GM18873 (cell line): ENCODE data around the gene ADGRB3.
"Not testable (repeated sequence)": the region's sequence is repeated elsewhere in the genome, so short reads cannot be mapped to it uniquely, and the experiment has no call there.

Experiments
- ATAC-seq: cut with Tn5 transposase; IDR thresholded peaks from one replicate; pipeline ENCODE4 v1.9.1; 2021; ENCODE audit warnings: mild to moderate bottlenecking, moderate library complexity, moderate number of reproducible peaks; ENCODE audit not compliant: unreplicated experiment, low FRiP score

ADGRB3 gene

DNA sequence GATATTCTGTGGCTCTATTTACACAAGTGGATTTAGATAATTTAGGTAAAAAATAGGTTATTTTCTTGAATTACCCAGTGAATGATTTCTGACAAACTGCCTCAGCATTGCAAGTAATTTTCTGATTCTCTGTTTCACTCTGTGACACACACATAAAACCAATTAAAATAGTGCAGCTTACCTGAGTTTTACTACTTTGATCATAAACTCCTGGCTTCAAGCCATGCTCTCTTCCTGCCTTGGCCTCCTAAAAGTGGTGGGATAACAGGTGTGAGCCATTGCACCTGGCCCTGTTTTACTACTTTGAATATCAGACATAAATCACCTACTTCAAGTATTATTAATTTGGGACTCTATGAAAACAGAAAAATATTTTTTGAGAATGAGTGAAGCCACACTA is 462.9 kb downstream of the ADGRB3 start:
- no peak for ATAC-seq

DNA sequence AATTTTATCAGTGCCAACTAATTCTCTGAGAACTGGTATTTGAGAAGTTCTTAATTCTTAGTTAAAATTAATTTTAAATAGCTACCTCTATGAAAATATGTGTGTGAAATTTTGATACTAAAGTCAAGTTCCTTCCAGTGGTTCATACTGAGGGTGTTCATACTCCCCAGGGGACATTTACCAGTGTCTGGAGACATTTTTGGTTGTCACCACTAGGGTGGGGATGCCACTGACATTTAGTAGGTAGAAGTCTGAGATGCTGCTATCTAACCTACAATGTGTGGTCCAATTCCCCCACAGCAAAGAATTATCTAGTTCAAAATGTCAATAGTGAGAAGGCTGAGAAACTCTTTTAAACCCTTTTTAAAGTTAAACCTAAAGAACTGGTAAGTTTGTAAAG is 463.8 kb downstream of the ADGRB3 start:
- no peak for ATAC-seq

DNA sequence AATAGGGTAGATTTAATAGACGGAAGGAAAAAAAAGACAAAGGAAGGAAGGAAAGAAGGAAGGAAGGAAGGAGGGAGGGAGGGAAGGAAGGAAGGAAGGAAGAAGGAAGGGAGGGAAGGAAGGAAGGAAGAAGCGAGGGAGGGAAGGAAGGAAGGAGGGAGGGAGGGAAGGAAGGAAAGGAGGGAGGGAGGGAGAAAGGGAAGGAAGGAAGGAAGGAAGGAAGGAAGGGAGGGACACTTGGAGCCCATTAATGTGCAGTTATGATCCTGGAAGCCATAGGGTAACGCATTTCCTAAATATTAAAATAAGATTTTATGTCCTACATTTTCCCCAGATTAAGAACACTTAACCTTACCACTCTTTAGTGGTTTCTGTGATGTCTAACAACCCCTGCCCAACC is 465.7 kb downstream of the ADGRB3 start:
- no peak for ATAC-seq

DNA sequence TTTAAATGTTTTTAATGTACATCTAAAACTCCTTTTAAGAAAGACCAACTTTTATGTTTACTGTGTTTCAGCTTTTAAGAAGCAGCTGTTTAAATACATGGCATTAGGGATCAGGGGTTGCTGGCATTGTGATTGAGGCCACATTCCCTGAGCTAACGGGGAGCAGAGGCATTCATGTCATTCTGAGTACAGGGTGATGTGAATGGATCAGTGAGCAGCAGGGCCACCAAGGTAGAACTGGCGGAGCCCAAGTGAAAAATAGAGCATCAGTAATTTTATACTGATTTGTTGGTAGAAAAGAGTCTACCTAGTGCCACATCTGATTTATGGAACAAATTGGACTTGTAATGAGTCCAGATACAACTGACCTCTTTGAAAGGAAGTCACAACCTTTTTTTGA is 467.3 kb downstream of the ADGRB3 start:
- ATAC-seq: no peak

DNA sequence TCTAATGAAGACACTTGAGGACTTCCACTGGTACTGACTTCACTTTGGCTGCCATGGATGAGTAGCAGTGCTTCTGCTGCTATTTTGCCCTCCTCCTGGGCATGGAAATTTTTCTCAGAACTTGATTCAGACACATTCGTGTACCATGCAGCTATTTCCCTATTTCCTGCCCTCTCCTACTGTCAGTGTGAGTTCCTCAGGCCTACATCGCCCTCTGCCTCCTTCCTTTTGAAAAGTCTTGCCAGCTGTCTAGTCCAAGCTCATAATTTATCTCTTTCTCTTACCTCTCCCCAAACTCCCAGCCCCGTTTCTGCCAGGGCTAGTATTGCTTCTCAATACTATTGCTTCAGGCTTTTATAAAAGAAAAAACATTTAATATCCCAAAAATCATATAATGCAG is 470.2 kb downstream of the ADGRB3 start:
- ATAC-seq: no peak

DNA sequence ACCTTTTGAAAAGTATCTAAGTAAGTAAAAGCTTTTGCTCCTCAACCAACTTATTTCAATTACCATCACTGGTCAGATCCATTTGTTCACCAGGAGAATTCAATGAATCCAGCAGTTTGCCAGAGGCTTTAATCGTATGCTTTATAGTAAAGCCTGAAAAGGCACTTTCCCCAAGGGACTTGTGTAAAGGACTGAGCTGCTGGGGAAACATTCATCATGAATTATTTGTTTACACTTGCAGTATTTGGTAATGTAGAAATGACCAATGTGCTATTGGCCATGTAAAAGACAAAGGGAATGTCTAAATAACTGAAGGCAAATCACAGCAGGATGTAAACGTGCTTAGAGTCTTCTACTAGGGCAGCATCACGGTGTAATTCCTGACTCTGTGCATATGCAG is 471.4 kb downstream of the ADGRB3 start:
- ATAC-seq: no peak

DNA sequence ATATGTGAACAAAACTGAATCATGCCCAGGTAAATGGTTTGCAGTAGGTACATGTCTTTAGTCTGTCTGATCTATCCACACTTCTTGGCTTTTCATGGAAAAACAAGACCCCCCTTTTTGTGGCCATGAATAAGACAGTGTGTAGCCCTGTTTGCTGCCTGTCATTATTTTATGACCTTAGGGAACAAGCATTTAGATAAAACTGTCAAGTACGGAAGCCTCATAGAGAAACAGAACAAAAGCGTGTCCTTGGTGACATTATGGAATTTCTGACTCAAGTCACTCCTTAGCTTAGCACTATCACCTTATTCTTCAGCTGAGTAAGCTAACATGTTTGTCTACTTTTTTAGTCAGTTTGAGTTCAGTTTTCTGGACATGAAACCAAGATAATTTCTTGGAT is 476.2 kb downstream of the ADGRB3 start:
- ATAC-seq: no peak

DNA sequence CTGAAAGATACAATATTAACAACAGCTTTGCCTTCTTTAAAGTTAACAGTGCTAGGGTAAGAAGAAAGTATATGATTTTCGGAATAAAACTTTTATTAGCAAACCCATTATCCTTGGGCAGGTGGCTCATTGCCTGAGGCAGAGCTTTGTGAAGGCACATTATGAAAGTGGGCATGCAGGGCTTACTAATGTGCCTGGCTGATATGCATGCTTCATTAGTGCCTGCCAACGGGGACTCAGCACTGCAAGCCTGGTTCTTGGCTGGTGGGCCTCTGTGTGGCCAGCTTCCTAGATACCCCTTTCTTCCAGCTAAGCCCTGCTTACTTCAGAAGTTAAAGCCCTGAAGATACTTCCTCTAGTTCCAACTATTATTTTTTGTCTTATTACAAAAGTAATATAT is 481.6 kb downstream of the ADGRB3 start:
- no peak for ATAC-seq

DNA sequence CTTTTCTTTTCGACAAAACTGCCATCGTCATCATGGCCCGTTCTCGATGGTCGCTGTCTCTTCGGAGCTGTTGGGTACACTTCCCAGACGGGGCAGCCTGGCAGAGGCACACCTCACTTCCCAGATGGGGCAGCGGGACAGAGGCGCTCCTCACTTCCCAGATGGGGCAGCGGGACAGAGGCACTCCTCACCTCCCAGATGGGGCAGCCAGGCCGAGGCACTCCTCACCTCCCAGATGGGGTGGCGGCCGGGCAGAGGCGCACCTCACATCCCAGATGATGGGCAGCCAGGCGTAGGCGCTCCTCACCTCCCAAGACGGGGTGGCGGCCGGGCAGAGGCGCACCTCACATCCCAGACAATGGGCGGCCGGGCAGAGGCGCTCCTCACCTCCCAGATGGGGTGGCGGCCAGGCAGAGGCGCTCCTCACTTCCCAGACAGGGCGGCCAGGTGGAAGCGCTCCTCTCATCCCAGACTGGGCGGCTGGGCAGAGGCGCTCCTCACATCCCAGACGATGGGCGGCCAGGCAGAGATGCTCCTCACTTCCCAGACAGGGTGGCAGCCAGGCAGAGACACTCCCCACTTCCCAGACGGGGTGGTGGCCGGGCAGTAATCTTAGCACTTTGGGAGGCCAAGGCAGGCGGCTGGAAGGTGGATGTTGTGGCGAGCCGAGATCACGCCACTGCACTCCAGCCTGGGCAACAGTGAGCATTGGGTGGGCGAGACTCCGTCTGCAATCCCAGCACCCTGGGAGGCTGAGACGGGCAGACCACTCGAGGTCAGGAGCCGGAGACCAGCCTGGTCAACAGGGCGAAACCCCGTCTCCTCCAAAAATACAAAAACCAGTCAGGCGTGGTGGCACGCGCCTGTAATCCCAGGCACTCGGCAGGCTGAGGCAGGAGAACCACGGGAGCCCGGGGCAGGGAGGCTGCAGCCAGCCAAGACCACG is 486.7 kb downstream of the ADGRB3 start:
- not testable (repeated sequence) for ATAC-seq

DNA sequence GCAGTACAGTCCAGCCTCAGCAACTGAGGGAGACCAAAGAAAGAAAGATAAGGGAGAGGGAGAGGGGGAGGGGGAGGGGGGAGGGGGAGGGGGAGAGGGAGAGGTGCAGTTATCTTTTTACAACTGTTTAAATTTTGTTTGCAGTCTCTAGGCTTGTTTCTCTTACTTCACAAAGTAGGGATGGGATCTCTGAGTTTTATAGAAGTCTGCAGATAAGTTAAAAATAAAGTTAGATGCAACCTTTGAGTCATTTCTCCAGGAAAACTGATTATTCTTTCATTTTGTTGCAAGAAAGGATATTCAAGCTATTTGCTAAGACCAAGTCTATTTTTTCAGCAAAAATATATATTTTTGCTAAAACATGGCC is 487.3 kb downstream of the ADGRB3 start:
- ATAC-seq: no peak

DNA sequence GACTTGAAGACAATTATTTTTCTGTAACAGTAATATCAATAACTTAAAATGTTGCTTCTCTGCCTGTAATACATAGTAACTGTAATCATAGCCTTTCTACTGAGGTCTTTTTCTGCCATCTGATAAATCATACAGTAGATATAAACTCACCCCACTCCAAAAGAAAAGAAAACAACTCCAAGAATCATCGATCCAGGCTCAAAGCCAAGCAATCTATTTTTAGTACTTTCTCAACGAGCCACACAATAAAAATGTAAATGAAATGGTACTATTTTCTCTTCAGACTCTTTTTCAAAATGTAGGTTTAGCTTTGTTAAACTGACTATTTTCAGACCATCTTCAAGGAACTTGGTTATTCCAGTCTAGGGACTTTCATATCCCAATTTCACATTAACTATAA is 493.3 kb downstream of the ADGRB3 start:
- no peak for ATAC-seq

DNA sequence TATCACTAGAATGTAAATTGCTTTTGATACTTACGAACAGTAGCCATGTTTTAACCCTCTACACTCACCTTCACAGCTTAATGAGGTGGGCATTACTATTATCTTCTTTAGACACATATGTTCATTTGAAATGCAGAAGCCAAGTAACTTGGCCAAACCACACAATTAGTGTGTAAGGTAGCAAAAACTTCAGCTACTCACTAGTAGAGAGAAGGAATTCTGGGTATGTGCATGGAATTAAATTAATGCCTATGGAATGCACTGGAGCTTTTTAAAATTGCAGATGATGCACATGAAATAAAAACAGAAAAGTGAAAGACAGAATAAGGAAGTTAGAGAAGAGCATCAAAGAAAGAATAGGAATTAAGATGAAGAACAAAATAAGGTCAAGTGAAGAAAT is 494.0 kb downstream of the ADGRB3 start:
- ATAC-seq: no peak

DNA sequence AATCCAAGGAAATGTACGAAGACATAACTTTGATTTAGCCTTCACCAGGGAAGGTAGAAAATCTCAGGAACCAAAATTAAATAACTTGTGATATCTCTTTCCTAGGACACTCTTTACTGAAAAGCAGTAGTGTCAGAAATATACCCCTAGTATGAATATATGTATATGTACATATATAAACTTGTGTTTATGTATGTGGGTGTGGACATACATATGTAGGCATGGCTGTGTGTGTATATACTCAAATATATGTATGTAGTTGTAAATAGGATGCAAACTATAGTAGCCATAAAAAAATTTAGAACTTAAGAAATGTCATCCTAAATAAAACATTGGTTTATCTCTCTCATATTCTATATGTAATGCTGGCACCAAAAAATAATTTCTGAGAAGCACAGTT is 500.8 kb downstream of the ADGRB3 start:
- no peak for ATAC-seq

DNA sequence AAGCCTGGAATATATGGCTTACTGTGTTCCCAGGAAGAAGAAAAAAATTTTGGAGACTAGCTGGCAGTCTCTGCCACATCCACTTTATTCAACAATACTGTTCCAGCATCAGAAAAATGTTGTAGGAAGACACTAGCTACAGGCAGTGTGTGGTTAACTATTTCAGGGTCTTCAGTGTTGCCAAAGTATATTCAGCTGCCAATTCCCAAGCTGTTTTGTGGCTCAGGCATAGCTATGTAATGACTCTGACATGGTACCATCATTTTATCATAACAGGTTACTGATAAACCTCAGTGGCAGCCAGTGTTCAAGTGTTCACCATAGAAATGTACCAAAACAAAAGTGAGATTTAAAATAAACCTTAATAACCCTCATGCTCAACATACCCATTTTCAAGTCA is 503.1 kb downstream of the ADGRB3 start:
- ATAC-seq: no peak

DNA sequence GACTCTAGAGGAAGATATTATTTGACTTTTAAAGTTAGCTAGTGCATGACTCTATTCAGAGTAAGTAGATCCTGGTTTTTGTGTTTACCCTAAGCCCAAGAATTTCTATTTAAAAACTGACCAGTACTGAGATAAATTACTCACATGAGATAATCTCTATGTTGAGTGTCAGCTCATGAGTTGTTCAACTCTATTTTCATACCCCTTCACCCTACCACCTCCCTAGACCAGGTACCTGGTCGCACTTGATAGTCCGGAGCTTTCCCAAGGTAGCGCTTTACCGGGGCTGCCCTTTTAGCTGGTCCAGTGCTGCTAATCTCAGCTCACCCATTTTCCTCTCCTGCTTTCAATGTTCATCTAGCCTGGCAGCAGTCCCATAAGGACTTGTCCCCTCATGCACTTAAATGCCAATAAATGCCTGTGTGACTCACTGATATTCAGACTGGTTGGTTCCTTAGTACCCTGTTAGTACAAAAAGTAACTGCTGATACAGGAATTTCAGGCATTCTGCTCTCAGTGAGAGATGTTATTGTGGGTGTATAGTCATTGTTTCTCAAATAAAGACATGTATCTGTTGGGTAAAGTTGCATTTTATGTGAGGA is 503.9 kb downstream of the ADGRB3 start:
- ATAC-seq: no peak

DNA sequence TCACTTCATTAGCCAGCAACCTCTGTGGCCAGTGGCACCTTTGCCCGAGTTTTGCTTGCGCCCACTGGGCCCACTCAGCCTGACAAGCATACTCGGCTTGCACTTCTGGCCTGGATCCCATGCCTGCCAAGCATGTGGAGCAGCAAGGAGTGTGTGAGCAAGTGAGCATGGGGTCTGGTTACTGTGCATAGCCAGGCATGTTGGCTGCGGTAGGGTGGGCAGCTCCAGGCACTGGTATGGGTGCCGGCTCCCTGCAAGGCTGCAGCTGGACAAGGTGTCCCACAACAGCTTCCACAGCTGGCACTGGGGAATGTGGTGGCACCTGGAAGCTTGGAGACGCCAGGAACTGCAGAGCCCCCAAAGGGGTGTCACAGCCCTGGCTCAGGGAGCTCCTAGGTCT is 510.0 kb downstream of the ADGRB3 start:
- ATAC-seq: no peak

DNA sequence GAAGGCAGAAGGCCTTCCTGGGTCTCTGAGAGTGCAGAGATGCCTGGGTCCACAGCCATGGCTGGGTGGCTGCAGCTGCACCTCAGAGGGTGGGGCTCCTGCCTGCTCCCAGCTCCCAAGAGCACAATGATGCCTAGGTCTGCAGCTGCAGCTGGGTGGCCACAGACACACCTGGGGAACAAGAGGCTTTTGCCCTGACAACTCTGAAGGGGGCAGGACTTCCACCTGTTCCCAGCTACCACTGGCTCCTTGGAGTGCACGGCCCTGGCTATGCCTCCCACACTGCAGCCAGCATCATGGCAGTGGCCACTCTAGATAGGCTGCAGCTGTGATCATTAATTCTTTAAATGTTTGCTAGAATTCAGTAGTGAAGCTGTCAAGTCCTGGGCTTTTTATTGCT is 511.3 kb downstream of the ADGRB3 start:
- no peak for ATAC-seq

DNA sequence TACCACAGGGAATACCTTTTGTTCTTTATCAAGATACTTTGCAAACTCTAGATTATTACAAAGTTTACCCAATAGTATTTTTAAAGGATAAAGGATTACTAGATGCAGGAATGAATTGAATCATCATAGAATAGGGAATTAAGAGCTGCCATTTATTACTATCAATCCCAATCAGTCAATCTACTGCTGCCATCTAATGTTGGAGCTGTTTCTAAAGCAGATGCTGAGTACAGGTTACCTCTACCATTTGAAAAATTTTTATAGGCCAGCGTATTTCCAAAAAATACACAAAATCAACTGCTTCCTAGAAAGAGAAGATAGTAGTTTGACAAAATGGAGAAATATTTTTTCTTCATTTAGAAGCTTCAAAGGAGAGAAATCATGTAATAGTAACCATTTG is 520.4 kb downstream of the ADGRB3 start:
- no peak for ATAC-seq

DNA sequence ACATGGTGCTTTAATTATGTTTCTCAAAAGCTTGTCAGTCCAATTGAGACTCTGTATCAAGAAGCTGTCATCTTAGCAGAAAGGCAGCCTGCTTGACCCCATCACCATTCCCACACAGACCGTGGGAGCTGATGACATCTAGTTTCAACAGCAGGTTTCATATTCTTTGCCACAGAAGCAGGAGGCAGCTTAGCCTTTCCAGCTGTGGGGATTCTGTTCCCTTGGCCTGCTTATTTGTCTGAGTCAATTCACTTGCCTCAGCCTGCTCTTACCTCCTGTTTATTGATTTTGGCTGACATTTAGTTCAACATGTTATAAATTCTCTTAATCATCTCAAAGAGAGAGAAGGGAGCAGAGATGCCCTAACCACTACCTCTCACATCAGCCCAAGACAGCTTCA is 527.7 kb downstream of the ADGRB3 start:
- no peak for ATAC-seq

DNA sequence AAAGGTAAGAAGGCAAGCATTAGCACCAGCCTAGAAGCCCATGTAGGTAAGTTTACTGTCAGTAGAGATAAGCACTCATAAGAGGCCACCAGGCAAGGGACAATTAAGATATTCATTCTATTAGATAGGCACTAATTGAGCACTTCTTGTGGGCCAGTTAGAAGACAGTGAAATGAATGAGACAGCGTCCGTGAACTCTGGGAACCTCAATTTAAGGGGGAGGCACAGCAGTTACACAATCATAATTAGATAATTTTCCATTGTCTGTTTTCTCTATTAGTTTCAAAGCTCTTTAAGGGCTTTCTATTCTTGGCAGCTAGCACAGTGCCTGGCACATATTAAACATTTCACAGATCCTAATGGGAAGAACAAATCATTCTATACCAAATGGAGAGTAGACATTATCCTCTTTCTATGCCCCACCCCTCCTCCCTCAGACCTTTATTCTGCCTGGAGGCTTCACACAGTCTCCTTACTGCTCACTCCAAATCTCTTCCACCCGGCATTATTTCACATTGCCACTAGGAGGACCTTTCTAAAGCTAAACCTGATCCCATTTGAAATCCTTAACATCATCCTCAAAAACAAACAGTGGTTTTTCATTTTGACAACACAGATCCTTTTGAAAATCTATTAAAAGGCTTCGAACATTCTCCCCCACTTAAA is 529.6 kb downstream of the ADGRB3 start:
- no peak for ATAC-seq

DNA sequence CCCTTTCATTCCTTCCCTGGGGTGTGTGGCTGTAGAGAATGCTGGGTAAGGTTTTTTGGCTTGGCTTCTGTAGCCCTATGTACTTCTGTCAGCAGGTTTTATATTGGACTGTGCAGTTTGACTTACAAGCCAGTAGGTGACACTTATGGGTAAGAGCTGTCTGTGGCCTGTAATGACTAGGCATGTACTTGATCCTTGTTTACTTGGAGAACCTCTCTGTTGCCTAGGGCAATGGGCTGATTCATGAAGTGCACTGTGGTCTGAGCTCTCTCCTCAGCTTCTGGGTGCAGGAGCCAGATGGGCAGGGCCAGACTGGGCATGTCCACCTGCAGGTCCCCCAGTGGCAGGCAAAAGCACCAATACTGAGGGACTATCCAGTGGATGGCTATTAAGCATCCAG is 544.6 kb downstream of the ADGRB3 start:
- no peak for ATAC-seq
